GM21786 (cell line): ENCODE data around the gene FOXC2.
A peak's percentile ranks its signal among the peaks of the same experiment; 100 is the strongest.

Experiments used
- ATAC-seq: cut with Tn5 transposase; IDR thresholded peaks from one replicate; pipeline ENCODE4 v1.9.1; 2021; ENCODE audit not compliant: unreplicated experiment

The FOXC2 gene

DNA sequence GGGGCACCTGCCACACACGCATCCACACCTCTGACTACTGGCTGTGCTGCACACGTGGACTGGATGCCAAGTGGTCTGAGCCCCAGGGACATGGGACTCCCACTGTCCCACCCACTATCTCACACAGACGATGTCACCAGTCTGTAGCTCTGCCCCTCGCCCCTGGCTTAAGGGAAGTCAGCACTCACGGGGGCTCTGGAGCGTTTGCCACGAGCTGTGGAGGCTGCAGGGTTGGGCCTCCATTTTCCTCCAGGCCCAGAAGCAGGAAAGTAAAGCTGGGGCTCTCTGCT, 34.2 kb upstream of the FOXC2 start:
- ATAC-seq: no peak

DNA sequence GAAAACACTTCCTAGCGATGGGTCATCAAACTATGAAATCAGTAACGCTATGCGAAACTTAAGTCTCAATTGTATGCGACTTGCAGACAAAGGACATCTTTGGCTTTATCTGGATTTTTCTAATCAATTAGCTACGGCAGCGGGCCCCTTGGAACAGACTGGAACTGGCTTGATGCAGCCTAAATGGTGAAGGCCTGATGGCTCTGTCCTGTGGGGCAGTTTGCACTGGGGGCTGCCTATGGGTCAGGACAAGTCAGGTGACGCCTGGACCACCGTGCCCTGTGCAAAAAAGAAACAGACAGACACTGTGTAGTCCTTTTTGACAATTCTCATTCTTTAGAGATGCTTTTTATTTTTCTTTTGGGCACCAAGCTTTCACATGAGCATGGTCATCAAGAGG, 33.6 kb upstream of the FOXC2 start:
- no peak for ATAC-seq

DNA sequence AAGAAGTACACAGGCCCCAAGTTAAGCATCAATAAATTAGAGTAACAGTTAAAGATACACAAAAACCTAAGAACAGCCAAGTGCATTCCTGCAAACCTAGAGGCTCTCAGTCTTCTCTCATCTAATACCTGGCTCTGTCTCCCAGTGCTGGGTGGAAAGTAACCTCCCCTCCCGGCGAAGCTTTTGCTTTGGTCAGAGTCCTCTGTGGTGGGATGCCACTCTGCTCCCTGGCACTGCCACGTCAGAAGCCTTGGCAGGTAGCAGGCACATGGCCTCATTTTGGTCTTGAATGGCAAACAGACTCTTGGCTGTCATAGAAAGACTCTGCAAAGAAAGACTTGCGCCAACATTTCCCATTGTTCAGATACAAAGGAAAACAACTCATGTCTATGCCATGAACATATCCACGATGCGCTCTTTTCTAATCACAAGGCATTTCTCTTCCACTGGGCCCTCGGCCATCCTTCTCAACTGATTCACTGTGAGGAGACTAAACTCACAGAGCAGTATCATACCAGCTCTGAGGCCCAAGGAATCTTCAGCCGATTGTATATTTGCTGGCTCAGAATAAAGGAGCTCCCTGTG, 32.8 kb upstream of the FOXC2 start:
- no peak for ATAC-seq

DNA sequence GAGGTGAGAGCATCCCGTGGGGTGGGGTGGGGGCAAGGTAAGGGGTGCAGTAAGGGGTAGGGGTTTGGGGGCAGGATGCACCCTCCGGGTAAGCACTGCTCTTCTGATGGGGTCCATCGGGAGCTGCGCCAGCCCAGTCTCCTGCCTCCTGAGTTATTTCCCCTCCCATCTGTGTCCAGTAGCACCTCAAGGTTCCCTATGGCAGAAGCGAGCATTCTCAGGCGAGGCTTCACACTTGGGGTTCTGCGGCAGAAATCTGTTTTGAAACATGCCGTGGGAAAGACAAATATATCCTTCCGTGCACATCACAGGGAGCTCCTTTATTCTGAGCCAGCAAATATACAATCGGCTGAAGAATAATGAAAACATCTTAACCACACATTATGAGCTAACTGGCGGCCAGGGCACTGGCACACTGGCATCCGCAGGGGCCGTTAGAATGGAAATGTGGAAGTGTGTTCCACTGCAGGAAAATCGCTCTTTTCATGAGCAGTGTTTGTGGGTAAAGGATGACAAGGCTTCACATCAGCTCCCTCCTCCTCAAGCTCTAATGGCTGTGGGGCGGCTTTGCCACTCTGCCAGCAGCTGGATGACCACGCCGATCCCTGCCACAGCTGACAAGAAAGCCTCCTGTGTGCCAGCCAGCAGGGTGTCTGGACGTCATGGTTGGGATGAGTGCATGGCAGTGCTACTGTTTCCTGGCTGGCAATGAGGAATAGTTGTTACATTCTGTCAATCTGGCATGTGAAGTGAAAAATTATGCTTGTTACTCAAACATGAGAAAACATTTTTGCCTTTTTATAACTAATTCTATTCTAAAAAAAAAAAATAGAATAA, 31.6 kb upstream of the FOXC2 start:
- no peak for ATAC-seq

DNA sequence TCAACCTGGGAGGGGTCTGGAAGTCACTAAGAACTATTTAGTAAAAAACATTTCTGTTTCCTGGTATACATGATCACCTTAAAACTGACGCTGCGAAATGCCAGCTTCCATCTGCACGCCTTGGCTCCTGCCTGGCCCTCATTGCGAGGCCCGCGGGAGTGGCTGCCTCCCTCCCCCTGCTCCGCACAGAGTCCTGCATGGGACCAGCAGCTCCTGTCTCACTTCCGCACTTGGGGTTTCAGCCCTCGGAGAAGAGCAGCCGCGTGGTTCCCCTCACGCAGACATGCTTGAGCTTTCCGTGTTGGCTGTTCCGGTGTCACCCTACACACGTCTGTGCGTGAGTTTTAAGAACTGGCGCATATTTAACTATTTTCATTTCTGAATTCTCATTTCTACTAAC, 30.0 kb upstream of the FOXC2 start:
- no peak for ATAC-seq

DNA sequence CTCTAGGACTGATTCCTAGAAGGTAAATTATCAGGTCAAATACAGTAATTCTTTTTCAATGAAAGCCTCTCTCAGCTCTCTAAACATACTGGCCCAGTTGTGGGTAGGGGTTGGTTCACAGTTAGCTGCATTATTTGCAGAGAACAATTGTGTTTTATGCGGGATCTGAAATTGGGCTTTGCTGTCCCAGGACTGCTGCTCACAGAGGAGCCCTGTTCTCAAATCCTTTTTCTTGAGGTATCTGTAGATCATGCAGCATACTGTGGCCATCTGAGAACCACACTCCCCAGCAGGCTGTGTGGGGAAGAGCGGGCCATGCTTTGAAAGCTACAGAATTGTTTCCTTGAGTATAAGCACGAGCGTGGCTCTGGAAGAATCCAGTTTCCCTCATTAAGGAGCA, 29.1 kb upstream of the FOXC2 start:
- no peak for ATAC-seq

DNA sequence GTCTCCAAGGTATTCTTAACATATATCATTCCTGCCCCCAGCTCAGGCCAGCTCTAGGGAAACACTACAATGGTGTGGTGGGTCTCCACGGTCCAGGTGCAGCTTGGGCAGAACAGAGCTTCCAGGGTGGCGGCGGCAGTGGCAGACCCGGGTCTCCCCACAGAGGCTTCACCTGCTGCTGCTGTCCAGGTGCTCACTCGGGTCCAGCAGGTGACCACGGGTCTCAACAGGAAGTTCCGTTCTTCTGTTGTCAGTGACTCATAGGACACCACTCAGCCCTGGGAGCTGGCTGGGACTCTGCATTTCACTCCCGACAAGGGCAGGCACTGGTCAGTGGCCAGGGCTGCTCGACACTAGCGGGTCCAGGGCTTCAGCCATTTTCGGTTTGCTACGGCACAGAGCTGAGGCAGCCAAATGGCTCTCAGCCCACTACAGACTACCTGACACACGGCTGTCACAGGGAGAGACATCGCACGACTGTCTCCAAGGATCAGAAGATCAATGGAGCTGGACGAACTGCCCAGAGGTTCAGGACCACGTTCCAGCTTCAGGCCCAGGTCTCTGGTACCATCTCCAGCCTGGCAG, 28.3 kb upstream of the FOXC2 start:
- no peak for ATAC-seq

DNA sequence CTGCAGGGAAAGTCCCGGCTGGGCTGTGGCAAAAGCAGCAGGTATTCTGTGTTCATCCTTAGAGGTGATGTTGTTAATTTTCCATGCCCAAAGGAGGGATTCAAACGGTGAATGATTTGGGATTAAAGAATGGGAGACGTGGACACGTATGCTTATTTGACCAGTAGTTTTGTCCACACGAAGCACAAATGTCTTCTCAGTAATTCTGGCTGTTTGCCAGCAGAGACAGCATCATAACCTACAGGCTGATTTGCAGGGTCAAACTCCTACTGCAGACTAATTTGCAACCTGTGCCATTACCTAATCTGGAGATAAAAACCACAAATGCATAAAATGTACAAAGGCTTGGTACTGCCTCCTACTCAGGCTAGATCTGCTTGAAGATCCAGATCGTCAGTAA, 25.7 kb upstream of the FOXC2 start:
- no peak for ATAC-seq

DNA sequence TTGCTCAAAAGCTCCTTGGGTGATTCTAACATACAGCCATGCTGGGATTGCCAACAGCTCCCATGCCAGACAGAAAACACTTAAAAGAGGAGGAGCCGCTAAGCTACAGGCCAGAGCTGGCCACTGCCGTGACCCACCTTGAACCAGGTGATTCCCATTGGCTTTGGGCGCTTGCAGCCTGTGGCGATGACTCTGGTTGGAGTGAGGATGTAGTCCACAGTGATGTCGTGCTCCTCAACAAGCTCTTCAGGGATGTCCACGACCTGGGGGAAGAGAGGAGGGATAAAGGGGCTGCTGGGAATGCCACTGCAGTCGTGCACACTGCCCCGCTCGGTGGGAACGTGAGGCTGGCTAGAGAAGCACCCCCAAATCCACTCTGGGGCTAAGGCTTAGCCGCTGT, 25.1 kb upstream of the FOXC2 start:
- no peak for ATAC-seq

DNA sequence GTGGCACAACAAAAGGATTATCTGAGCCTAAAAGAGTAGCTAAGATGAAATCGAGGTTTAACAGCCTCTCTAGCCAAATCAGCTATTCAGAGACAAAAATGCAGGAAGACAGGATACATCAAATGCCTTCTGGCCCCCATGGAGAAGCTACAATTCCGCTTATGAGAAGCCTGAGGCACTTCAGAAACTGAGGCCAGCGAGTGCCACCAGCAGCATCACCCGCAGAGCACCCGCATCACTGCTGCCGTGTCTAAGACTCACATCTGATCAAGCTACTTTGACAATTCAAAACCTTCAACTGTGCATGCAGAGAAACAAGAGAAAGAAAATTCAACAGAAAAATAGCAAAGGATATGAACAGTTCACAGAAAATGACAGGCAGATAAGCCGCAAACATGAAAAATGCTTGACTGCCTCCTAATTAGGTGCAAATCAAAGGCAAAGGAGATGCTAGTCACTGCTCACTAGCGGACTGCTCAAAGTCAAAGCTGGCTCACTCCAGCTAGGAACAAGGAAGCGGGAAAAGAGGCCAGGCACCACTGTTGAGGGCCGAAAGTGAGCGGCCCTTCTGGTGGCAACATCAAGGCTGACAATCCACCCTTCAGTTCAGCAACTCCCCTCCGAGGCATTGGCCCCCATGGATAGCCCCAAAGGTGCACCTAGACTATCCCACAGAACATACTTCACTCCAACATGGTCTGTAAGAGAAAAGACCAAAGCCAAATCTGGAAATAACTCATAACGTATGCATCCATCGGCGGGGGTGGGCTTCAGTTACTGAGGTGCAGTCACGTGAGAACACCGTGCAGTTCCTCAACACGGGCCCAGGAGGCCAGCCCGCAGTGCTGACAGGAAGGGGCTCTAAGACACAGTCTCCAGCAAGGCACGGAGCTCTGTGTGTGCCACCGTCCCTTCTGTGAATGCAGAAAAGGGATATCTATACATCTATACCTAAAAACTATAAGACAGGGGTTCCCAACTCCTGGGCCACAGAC, 23.6 kb upstream of the FOXC2 start:
- no peak for ATAC-seq

DNA sequence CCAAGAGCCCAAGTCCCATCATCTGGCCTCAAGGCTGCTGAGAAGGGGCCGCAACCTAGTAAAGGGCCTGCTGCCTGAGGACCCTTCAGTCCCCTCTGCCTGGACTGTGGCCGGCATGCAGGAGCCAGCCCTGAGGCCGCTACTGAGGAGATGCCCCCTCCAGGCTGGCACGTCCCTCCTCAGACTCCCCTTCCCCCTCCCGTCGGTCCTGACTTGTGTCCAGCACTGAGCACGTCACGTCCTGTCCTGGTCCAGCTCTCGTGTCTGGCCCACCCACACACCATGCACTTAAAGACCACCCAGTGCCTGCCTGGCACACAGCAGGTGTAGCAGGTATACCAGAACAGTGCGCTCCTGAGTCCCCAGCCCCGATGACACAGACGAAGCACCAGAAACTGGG, 21.1 kb upstream of the FOXC2 start:
- ATAC-seq: no peak

DNA sequence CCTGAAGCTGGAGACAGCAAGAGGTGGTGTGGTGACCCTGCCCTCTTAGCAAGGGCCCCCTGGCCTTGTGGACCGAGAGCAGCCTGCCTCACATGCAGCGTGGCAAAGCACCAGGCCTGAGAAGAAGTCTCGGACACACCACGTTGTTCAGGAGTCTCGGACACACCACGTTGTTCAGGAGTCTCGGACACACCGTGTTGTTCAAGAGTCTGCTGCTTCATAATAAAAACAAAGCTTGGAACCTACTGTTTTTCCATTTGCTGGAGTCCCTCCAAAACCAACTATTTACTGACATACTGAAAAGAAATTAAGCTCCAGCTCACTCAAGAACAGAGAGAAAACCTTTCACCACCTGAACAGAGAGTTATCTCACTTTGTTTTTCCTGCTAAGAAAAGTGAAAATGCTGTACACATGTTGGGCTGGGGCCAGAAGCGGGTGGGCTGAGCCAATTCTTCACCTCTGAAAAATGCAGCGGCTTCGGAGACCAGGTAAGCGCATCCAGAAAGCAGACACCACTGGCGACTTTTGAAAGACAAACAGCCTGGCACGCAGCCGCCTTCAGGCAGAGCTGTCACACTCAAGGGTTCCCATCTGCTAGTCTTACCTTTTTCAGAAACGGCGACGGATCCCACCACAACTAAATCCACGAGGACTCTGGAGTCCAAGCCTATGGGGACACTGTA, 20.5 kb upstream of the FOXC2 start:
- ATAC-seq: no peak

DNA sequence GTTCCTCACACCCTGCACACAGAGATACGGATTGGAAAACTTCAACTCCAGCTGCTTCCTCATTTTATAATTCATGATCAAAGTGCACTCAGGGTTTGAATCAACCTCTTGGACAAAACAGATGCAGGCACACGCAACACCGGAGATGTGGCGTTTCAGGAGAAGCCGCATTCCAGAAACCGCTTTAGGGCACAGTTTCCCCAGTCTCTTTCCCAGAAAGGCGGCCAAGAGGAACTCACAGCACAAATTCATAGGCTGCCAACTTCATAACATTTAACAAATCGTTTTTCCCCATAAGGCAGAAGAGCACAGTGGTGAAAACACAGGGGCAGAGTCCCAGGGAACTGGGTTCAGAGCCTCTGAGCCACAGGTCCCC, 20.0 kb upstream of the FOXC2 start:
- ATAC-seq: no peak

DNA sequence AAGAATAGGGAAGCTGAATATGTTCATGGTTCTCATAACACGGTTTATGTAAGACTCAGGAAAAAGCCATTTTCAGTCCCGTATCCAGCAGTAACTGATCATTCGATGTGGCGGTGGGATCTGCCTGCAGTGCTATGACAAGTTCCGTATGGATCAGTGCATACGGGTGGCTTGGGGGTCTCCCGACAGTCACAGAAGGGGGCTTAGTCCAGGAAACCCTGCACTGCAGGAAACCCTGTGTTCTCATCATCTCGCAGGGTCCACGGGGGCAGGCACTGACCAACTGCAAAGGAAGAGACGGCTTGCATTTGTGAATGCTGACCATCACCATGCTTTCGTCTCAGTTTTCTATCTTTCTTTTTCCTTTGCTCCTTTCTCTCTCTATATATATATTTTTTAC, 19.3 kb upstream of the FOXC2 start:
- no peak for ATAC-seq

DNA sequence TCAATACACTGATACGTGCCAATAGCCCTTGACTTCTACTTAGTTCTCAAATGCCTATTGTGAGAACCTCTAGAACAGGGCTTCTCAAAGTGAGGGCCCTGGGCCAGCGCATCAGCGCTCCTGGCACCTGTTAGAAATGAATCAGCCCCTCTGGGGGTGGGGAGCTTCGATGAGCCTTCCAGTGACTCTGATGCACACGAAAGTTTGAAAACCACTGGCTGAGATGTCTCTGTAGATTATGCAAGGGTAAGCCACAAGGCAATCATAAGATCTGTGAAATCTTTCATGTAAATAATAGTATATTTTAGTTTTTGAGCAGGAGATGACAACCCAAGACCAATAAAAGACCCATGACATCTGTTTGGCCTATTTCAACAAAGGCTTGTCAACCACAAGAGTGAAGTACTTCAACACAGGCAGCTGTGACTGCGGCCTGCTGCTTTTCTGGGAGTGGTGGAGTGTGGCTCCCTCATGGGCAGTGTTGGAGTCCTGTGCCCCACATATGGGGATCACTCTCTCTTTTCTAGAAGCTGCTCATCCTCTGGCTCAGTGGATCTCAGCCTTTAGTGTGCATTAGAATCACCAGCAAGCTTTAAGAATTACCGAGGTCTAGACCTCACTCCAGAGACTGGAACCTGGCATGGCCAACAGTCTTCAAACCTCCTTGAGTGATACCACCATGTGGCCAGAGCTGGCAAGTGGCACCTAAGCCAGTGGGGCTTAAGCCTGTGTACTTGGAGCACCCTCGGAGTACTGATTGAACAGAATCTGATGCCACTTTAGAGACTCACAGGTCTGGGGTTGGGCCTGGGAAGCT, 17.3 kb upstream of the FOXC2 start:
- no peak for ATAC-seq

DNA sequence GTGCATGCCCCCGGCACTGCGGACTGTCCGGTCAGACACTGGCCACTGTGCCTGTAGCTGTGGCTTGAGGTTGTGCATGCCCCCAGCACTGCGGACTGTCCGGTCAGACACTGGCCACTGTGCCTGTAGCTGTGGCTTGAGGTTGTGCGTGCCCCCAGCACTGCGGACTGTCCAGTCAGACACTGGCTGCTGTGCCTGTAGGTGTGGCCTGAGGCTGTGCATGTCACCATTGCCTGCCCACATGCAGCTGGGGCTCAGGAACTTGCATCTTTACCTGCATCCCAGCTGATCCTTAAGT, 16.8 kb upstream of the FOXC2 start:
- ATAC-seq: no peak

DNA sequence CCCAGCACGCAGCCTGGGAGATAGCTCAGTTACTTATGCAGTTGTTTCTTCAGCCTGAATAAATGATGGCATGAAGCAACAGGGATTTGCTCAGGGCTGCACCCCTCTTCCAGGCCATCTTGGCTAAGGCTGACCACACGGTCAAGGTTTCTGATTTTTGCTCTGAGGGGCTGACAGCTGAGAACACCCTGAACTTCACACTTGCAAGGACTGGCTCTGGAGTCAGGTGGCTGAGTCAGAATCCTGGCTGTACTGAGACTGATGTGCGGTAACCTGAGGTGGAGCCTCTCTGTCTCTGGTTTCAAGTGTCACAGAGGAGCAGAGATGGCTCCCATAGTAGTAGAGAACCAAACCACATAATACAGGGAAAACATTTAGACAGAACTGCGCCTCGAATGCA, 16.3 kb upstream of the FOXC2 start:
- ATAC-seq: no peak

DNA sequence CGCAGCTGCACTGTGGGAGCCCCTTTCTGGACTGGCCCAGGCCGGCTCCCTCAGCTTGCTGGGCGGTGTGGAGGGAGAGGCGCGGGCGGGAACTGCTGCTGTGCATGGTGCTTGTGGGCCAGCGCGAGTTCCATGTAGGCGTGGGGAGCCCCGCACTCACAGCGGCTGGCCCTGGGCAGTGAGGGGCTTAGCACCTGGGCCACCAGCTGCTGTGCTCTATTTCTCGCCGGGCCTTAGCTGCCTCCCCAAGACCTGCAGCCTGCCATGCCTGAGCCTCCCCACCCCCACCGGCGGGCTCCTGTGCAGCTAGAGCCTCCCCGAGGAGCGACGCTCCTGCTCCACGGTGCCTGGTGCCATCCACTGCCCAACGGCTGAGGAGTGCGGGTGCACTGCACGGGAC, 13.3 kb upstream of the FOXC2 start:
- no peak for ATAC-seq

DNA sequence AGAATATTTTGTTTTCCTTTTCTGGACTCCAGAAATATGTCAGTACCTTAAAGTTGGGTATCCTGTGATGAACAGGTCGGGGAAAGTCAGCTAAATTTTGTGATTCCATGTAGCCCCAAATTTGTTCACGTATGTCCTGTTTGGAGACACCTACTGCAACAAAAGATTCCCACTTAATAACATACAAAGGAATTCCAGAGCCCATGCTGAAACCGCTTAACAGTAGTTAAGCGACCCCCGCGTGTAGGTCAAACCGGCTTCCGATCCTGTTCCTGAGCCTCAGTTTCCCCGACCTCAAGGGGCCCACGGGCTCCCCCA, 12.1 kb upstream of the FOXC2 start:
- ATAC-seq: no peak

DNA sequence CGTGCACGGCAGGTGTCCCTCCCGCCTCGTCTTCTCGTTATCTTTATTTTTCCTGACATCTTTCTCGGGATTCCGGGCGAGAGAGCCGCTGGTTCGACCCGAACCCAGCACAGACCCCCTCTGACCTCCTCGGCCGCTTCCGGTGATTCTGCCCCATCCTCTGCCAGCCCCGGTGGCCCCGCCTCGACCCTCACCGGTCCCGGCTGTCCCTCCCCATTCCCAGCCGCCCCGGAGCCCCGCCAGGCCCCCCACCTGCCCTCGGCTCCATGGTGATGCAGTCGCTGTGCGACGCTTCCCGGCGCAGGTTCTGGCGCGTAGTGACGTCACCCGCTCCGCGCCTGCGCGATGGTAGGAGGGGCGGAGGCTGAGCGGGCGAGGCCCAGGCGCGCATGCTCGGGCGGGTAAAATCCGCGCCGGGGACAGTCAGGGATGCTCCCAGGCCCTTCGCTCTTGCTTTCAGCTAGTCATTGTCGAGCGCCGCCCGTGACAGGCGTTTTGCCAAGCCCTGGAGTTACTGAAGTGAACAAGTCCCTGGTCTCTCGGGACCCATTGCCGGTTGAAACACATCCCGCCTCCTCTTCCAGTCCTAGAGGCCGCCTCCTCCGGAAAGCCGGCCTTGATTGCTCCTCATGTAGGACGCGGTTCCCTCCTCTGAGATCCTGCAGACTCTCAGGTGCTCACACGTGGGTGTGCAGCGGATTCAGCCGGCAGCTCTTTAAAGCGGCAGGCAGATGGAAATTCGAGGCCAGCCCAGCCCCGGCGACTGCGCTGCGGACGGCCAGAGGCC, 11.5 kb upstream of the FOXC2 start, which contains the start of gene MTHFSD:
TSS of gene MTHFSD (minus strand) at position 319 of the 787 bp plus-strand sequence. CDS start at position 268, 51 bp downstream.
- ATAC-seq: peak; percentile 86
